RCC 7860 (cell line): ENCODE measurements around the gene HMGB3.
"Not testable (repeated sequence)": the region's sequence is repeated elsewhere in the genome, so short reads cannot be mapped to it uniquely, and the experiment has no call there.

Source experiments
- DNase-seq: peaks from one replicate; pipeline ENCODE4 v3.0.0-alpha.2; 2015; ENCODE audit warnings: low spot score
- FAIRE-seq: peaks from 2 replicates; lab custom pipeline; 2012; peaks lifted over from hg19 to GRCh38; lab: Jason Lieb, UNC

HMGB3 gene

GRCh38 chrX:150982788-150983520 lies at the start of gene HMGB3:
HMGB3 (plus strand) TSS chrX:150983335; CDS start chrX:150985600, 2,265 bp downstream.
- peak; percentile 82 for DNase-seq
- peak; percentile 89 for FAIRE-seq

GRCh38 chrX:150933945-150934350 lies 49.2 kb upstream of the HMGB3 start:
- FAIRE-seq, result no peak
- DNase-seq, result no peak

- DNase-seq (peak; percentile 7), FAIRE-seq (no peak)
Measured at GRCh38 chrX:150934453-150934852, 48.7 kb upstream of the HMGB3 start.

GRCh38 chrX:150935467-150935866 lies 47.7 kb upstream of the HMGB3 start:
- FAIRE-seq (no peak), DNase-seq (no peak)

- FAIRE-seq, result no peak
- DNase-seq, result no peak
Measured at GRCh38 chrX:150936556-150936955, 46.6 kb upstream of the HMGB3 start.

GRCh38 chrX:150940844-150941495 lies 42.2 kb upstream of the HMGB3 start:
- DNase-seq (no peak), FAIRE-seq (no peak)

GRCh38 chrX:150941580-150941979 lies 41.6 kb upstream of the HMGB3 start:
- no peak for FAIRE-seq

GRCh38 chrX:150942942-150943594 lies 40.1 kb upstream of the HMGB3 start:
- DNase-seq, result no peak
- FAIRE-seq, result no peak

More at GRCh38 chrX:150941580-150941979, 41.6 kb upstream of the HMGB3 start:
- DNase-seq, result no peak

GRCh38 chrX:150944233-150944632 lies 38.9 kb upstream of the HMGB3 start:
- no peak for DNase-seq
- no peak for FAIRE-seq

GRCh38 chrX:150954951-150955350 lies 28.2 kb upstream of the HMGB3 start:
- no peak for FAIRE-seq
- no peak for DNase-seq

- DNase-seq, result no peak
- no peak for FAIRE-seq
Measured at GRCh38 chrX:150955590-150955989, 27.5 kb upstream of the HMGB3 start.

GRCh38 chrX:150958177-150958576 lies 25.0 kb upstream of the HMGB3 start:
- no peak for DNase-seq
- FAIRE-seq, result no peak

- no peak for DNase-seq
- no peak for FAIRE-seq
Measured at GRCh38 chrX:150959557-150959956, 23.6 kb upstream of the HMGB3 start.

GRCh38 chrX:150961631-150962030 lies 21.5 kb upstream of the HMGB3 start:
- DNase-seq (no peak), FAIRE-seq (no peak)

GRCh38 chrX:150964416-150964815 lies 18.7 kb upstream of the HMGB3 start:
- not testable (repeated sequence) for DNase-seq, FAIRE-seq

GRCh38 chrX:150966235-150966634 lies 16.9 kb upstream of the HMGB3 start:
- FAIRE-seq, result no peak
- DNase-seq, result no peak

GRCh38 chrX:150966742-150967141 lies 16.4 kb upstream of the HMGB3 start:
- FAIRE-seq (no peak), DNase-seq (no peak)

- FAIRE-seq (no peak), DNase-seq (no peak)
Measured at GRCh38 chrX:150967786-150968185, 15.3 kb upstream of the HMGB3 start.

GRCh38 chrX:150968862-150969720 lies 14.0 kb upstream of the HMGB3 start:
- DNase-seq (no peak), FAIRE-seq (no peak)

GRCh38 chrX:150972450-150972849 lies 10.7 kb upstream of the HMGB3 start:
- DNase-seq, result no peak
- FAIRE-seq, result no peak
